Measurements from ENCODE around the gene BMP6. TPM values are rescaled to one million over a fixed set of nuclear protein-coding genes. Genes with fewer than 3 reads are reported as not detected.

Gene BMP6
- total and polyA plus RNA-seq, 2 of the 8 experiments (the other 6 are each of a cell fraction or from before 2014, with no cell fraction given): 2.0 to 2.1 TPM

GRCh38 chr6:7901056-7901455, 175.2 kb downstream of the BMP6 start:
- Histone ChIP-seq H3K4ac (replicated peaks; ENCODE audit: insufficient read length, low read depth, low read length) (no peak overlapping the region), H4K20me1 (replicated peaks in 1 of 2; ENCODE audit: control insufficient read depth in 1 of 2, insufficient read depth in 2 of 2, low read length in 2 of 2) (peaks cover 8 to 9% of the 10 kb centered on the region in 2 experiments), H3K9ac (replicated peaks in 1 of 4; ENCODE audit: extremely low read depth in 1 of 4, low read depth in 3 of 4, low read length in 3 of 4) (no peak overlapping the region), H2BK5ac (ENCODE audit: low read depth, low read length) (no peak overlapping the region), H3K23me2 (ENCODE audit: low read depth, low read length) (no peaks in the 10 kb centered on the region), H3K56ac (replicated peaks; ENCODE audit: insufficient read length, low read depth, low read length) (no peak overlapping the region), H3K36me3 (ENCODE audit: control insufficient read depth in 2 of 4, insufficient read depth in 4 of 4, low read length in 3 of 4) (peaks cover 26 to 74% (median 67%) of the 10 kb centered on the region in 4 experiments), H3K9me3 (ENCODE audit: insufficient read depth in 2 of 2, low read depth in 1 of 2, low read length in 1 of 2) (no peaks in the 10 kb centered on the region), H3K79me1 (ENCODE audit: low read depth, low read length) (peaks cover 4% of the 10 kb centered on the region), H4K91ac (replicated peaks; ENCODE audit: insufficient read length, low read length) (no peak overlapping the region), H3K79me2 (ENCODE audit: control insufficient read depth in 1 of 2, insufficient read depth in 2 of 2, low read length in 2 of 2) (peaks cover 0 to 12% of the 10 kb centered on the region in 2 experiments; a peak in 2 of 4 replicates), H2AK5ac (ENCODE audit: low read depth, low read length) (no peak overlapping the region), H3K23ac (ENCODE audit: insufficient read length) (no peak overlapping the region), H2BK12ac (ENCODE audit: low read depth, low read length) (no peak overlapping the region), H2BK120ac (replicated peaks; ENCODE audit: low read depth, low read length) (no peak overlapping the region), H4K5ac (ENCODE audit: insufficient read length, low read depth, low read length) (no peak overlapping the region), H3K4me3 (ENCODE audit: extremely low read depth in 1 of 4, insufficient read depth in 2 of 4, low read depth in 3 of 4, low read length in 4 of 4) (no peak overlapping the region), H2BK20ac (ENCODE audit: low read length) (no peak overlapping the region), H3K14ac (ENCODE audit: insufficient read length) (no peak overlapping the region), H4K8ac (ENCODE audit: extremely low read depth, insufficient read depth, low read length) (no peak overlapping the region), H3K27ac (ENCODE audit: low read depth, low read length) (no peak overlapping the region), H3K18ac (ENCODE audit: extremely low read depth, low read length) (no peak overlapping the region), H3K4me1 (replicated peaks in 1 of 4; ENCODE audit: control insufficient read depth in 3 of 4, insufficient read depth in 4 of 4, low read length in 3 of 4) (no peaks in the 10 kb centered on the region), H3K4me2 (ENCODE audit: insufficient read depth in 1 of 2, low read depth in 2 of 2, low read length in 2 of 2) (no peak overlapping the region), H2AFZ (ENCODE audit: low read length) (no peak overlapping the region), H3K27me3 (replicated peaks in 1 of 4; ENCODE audit: control insufficient read depth in 3 of 4, extremely low read depth in 1 of 4, insufficient read depth in 3 of 4, low read length in 3 of 4) (no peaks in the 10 kb centered on the region), H2BK15ac (ENCODE audit: low read length) (no peak overlapping the region)
- DNase-seq (ENCODE audit: low read depth in 1 of 2, low spot score in 2 of 2): no peak
- no peak for FAIRE-seq
- TF ChIP-seq, protein P1, sequence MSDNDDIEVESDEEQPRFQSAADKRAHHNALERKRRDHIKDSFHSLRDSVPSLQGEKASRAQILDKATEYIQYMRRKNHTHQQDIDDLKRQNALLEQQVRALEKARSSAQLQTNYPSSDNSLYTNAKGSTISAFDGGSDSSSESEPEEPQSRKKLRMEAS (IDR thresholded peaks at IDR 0.05): no peak
- TF ChIP-seq MAFK (IDR thresholded peaks at IDR 0.05; ENCODE audit: low read depth, low read length): no peak
- no peak for TF ChIP-seq RXRA (IDR thresholded peaks at IDR 0.05; ENCODE audit: insufficient read depth, low read depth, low read length)
- no peak for TF ChIP-seq KDM5A (IDR thresholded peaks at IDR 0.05; ENCODE audit: low read length)
- TF ChIP-seq RNF2 (IDR thresholded peaks at IDR 0.05; ENCODE audit: borderline replicate concordance, low read depth, low read length, missing control alignments, poor library complexity, severe bottlenecking): no peak
- WGBS, 2 experiments (ENCODE audit: extremely low coverage in 1 of 2, insufficient coverage in 1 of 2, insufficient read length in 1 of 2, insufficient replicate concordance in 2 of 2, low coverage in 1 of 2, low lambda C conversion rate in 2 of 2, missing lambda C conversion rate in 1 of 2): 96% methylated on average over 9 of the region's 9 CpGs; no CpG with 5 or more reads in 1 of the 2 experiments
- POLR2A ChIA-PET (ENCODE audit: partially characterized antibody): no interaction called here
- CTCF ChIA-PET (ENCODE audit: partially characterized antibody): interaction anchor here (0.6 kb wide), 1 partner anchor 107 kb away, joined by 3 read pairs; no protein-coding TSS in a partner anchor

All from H1 (cell line).